HG02885 (cell line): Measurements from ENCODE around the gene GRIK5.

Source experiments
- ATAC-seq: cut with Tn5 transposase; IDR thresholded peaks from one replicate; pipeline ENCODE4 v1.9.1; 2021; ENCODE audit warnings: mild to moderate bottlenecking; ENCODE audit not compliant: unreplicated experiment, poor library complexity

GRIK5 gene

DNA sequence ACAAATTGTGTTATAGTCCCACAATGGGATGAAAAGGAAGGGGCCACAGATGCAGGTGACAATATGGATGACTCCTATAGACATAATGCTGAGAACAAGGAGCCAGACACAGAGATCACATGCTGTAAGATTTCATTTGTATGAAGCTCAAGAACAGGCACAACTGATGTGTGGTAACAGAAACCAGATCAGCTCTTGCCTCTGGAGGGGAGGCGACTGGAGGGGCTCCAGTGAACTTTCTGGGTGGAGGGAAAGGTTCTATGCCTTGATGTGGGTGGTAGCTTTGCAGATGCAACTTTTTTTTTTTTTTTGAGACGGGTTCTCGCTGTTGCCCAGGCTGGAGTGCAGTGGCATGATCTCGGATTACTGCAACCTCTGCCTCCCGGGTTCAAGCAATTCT lies 104.9 kb downstream of the GRIK5 start:
- ATAC-seq: no peak

DNA sequence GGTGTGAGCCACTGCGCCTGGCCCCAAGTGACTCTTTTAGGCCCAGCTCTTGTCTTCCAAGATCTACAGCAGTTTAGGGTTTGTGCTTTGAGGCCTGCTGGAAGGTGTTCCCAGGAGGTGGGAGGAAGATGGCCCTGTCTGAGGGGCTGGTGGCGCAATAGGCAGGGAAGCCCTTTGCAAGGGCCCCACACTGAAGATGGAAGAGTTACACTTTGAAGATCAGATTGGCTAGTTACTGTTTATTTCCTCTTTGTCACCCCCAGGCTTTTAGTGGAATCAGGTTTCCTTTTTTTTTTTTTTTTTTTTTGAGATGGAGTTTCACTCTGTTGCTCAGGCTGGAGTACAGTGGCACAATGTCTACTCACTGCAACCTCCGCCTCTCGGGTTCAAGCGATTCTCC lies 109.0 kb downstream of the GRIK5 start:
- no peak for ATAC-seq

DNA sequence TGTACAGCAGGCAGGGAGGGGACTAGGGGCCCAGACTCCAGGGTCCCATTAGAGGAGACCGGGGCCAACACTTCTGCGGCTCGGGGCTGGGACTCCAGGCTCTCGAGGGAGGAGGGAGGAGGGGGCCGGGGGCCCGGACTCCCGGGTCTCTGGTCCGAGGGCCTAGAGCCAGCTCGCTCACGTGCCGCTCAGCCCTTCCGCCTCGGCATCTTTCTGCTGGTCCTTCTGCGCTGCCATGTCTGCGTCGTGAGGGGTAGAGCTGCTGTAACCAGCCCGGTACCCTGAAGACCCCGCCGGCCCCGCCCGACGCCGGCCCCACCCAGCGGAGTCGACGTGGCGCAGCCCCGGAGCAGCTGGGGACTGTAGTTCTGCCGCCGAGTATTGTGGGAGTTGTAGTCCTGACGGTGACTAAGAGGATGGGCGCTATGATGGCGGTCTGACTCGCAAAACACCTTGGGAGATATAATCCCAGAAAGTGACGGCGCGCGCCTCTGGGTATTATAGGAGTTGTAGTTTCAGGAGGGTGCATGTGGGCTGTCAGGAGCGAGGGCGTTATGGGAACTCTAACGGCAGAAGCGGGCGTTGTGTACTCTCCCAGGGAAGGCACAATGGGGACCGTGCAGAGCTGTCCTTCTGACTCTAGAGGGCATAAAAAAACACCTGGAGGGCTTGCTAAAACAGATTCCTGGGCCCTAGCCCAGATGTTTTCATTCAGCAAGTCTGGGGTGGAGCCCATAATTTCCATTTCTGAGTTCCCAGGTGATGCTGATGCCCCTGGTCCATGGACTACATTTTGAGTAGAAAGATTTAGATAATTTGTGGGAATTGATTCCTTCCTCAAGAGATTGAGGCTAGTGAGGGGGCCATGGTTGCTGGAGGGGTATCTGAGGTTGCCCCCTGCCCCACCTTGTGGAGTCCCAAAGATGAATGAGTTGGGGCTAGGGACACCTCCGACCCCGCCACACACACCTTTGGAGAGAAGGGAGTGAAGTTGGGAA lies 110.7 kb downstream of the GRIK5 start, which contains the start of gene RABAC1:
RABAC1 (minus strand) TSS at position 266 of the 998 bp plus-strand sequence; CDS start at position 237, 29 bp downstream.
- ATAC-seq: peak; percentile 88

DNA sequence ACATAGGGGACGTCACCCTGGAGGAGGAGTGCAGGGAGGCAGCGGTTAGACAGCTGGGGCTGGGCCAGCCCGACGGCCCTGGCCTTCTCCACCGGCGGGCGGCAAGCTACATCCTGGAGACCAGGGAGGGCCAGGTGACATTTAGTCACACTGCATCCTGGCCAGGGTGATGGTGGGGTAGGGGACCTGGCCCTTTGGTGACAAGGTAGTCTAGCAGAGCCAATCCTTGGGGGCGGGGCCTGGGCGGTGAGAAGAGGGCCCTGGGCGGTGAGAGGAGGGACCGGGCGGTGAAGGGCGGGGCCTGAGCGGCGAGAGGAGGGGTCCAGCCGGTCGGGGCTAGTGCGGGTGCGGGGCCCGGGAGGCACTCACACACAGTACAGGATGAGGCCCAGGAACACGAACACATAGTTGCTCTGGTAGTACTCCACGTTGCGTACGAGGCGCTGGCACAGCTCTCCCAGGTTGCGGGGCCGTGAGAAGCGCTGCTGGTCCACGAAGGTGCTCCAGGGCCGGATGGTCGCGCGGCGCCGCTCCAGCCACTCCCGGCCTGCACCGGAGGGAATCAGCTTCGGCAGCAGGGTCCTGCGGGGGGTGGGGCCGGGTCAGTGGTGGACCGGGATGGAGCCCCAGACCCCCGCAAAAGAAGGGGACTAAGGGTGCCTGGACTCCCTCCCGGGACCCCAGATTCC lies 111.5 kb downstream of the GRIK5 start:
- ATAC-seq: peak; percentile 56

DNA sequence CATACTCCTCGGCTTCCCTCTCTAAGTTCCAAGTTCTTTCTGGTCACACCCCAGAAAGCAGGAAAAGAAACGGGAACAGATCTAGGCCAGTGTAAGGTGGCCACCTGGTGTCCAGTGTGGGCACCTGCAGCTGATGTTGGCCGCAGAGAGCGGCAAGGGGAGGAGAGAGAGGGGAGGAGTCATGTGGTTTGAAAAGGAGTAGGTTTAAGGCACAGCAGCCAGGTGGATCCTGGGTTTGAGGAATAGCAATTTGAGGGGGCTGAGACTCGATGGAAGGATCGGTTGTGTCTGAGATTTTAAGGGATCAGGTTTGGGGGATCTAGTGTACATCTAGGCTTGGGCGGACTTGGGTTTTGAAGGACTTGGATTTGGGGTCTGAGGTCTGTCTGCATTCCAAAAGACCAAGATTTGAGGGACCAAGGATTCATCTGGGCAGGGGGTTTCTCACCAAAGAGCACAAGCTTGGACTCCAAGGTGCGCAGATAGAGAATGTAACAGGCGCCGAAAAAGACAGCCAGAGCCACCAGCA lies 112.1 kb downstream of the GRIK5 start:
- ATAC-seq: peak; percentile 33

DNA sequence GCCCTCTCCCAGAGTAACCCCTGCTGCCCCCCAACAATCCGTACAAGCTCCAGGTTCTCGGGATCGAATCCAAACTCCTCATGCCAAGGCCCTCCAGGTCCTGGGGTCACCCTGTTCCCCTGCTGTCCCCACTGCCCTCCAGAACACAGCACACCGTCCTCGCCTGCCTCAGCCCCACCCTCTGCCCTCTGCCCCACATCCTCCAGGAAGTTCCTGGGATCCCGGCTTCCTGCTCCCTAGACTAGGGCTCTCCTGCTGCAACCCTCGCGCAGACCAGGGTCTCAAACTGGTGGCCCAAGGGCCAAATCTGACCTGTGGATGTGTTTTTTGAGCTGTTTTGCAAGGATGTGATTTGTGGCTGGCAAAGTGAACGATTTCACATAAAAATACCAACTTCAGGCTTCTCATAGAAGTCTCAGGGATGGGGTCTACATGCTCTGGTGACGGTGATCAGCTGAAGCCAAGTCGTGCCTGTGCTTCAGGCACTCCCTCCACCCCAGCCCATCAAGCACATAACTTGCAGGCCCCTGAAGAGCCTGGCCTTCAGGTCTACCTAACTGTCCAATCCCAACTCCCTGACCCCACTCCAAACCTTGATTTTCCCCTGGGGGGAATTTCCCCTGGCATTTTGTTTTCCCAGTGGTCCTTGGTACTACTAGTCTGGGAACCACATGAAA lies 112.7 kb downstream of the GRIK5 start:
- no peak for ATAC-seq

DNA sequence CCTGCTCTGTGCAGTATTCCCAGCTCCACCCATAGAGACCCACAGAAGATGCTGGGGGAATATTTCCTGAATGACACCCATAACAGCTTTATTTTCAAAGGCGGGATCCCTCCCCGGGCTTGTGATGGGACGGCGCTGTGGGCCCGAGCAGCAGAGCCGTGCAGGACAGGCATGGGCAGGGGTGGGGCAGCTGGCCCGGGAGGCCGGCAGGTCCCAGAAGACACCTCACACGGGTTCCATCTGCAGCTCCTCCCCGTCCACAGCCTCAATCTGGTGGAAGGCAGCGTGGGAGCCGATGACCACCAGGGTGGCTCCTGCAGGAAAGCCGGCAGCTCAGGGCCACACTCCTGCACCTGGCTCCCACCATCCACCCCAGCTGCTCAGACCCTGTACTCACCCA lies 113.4 kb downstream of the GRIK5 start:
- no peak for ATAC-seq

DNA sequence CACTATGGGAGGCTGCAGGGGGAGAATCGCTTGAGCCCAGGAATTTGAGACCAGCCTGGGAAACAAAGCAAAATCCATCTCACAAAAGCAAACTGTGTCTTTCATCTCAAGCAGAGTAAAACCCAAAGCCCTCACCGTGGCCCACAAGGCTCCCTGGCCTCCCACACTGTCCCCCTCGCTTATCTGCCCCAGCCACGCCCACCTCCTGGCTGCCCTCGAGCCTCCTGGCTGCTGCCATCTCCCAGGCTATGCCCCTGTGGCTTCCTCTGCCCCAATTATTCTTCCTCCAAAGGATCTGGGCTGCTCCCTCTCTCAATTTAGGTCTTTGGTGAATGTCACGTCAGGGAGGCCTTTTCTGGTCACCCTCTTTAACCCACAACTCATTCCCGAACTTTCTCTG lies 114.5 kb downstream of the GRIK5 start:
- ATAC-seq: no peak

DNA sequence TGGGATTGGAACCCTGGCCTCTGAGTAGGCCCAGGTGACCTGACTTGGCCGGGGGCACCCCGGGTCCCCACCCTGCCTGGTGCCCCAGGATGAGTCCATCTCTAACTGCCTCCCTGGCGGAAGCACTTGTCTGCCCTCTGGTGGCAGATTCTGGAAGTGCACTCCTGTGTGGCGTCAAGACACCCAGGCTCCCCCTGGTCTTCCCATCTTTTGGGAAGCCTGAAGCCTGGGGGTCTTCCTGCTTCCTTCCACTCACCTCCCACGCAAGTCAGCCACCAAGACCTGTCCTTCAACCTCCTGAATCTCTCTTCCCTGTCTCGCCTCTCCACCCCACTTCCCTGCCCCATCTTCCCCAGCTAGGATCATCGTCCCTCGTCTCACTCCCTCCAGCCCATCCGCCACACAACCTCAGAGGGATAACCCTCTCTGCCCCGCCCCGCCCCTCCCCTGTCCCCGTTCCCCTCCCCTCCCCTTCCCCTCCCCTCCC lies 118.3 kb downstream of the GRIK5 start:
- ATAC-seq: no peak
